GM06990 (cell line): Measurements from ENCODE around the gene STIMATE.

Experiments
- DNase-seq: peaks from one replicate; pipeline ENCODE4 v3.0.0-alpha.2; 2011; ENCODE audit not compliant: insufficient read length; ENCODE audit errors: extremely low read depth
- H3K27me3 ChIP-seq: replicated peaks from 2 replicates; pipeline ENCODE4 v1.6.0; 2011; ENCODE audit warnings: low read length; ENCODE audit not compliant: control insufficient read depth, insufficient read depth
- H3K36me3 ChIP-seq: 2 replicates; pipeline ENCODE4 v1.5.1; 2011; ENCODE audit warnings: low read length; ENCODE audit not compliant: control insufficient read depth, insufficient read depth
- H3K4me3 ChIP-seq: replicated peaks from 2 replicates; pipeline ENCODE4 v1.5.1; 2011; ENCODE audit warnings: low read depth, mild to moderate bottlenecking, control low read depth, low read length
- TF ChIP-seq, protein P1 (sequence below): IDR thresholded peaks from 2 replicates; pipeline ENCODE4 v1.5.1; 2011; ENCODE audit warnings: low read length, control low read depth, mild to moderate bottlenecking, inconsistent platforms; ENCODE audit not compliant: insufficient read depth, poor library complexity, severe bottlenecking

The STIMATE gene

DNA sequence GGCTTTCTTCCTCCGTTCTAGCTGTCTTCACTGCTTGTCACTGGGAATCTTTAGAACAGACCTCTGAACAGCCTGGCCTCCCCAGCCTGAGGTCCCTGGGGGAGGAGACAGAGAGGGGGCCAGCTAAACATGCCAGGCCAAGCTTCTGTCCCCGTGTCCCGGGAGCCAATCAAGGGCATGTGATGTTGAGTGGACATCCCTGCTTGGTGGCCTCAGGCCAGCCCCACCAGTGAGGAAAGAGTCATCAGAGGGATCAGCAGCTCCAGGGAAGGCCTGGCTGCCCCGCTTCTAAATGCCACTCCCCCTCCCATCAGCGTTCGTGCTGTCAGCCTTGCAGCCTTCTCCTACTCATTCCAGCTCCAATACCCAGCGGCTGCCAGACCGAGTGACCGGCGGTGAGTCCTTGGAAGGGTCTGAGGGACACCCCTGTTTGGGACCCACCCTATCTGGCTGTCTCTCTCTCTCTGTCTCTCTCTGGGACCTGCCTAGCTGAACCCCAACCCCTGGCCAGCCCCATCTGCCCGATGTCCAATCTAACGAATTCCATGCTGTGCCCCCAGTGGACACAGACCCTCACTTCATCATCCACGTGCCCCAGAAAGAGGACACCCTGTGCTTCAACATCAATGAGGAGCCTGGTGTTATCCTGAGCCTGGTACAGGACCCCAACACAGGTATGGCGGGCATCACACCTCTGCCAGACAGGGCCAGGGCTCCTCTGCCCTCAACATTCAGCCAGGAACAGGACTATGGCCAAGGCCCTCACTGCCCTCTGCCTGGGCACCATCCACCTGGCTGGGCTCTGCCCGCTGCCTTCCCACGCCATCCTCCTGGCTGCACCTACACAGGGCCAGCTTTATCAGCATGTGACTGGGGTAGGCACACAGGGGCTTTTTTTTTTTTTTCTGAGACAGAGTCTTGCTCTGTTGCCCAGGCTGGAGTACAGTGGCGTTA, 109.4 kb downstream of the STIMATE start:
- TF ChIP-seq, protein P1, sequence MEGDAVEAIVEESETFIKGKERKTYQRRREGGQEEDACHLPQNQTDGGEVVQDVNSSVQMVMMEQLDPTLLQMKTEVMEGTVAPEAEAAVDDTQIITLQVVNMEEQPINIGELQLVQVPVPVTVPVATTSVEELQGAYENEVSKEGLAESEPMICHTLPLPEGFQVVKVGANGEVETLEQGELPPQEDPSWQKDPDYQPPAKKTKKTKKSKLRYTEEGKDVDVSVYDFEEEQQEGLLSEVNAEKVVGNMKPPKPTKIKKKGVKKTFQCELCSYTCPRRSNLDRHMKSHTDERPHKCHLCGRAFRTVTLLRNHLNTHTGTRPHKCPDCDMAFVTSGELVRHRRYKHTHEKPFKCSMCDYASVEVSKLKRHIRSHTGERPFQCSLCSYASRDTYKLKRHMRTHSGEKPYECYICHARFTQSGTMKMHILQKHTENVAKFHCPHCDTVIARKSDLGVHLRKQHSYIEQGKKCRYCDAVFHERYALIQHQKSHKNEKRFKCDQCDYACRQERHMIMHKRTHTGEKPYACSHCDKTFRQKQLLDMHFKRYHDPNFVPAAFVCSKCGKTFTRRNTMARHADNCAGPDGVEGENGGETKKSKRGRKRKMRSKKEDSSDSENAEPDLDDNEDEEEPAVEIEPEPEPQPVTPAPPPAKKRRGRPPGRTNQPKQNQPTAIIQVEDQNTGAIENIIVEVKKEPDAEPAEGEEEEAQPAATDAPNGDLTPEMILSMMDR = no peak
- no peak for DNase-seq
- Histone ChIP-seq H3K36me3 (no peaks in the 10 kb centered on the region), H3K4me3 (no peak overlapping the region), H3K27me3 (no peaks in the 10 kb centered on the region; the same call in 1 of the 2 replicates)

DNA sequence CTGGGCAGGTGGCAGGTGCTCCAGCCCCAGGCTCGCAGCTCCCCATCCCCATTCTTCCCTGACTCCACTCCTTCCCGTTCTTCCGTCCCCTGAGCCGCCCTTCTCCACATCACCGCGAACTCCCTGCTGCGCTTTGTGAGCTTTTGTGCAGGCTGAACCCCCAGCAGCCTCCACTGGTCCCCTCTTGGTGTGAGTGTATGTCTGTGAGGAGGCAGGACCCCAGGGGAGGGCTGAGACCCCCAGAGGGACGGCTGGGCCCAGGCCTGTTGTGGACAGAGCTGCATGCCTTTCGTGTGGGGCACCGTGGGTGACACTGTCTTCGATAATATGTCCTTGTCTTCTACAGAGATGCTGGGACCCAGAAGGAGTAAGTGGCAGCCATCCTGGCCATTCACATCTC, 110.1 kb downstream of the STIMATE start:
- H3K36me3 ChIP-seq = no peaks in the 10 kb centered on the region
- no peak overlapping the region for H3K4me3 ChIP-seq
- TF ChIP-seq, protein P1 = no peak
- no peak for DNase-seq
- no peaks in the 10 kb centered on the region; the same call in 1 of the 2 replicates for H3K27me3 ChIP-seq
